SK-N-SH (cell line): Measurements from ENCODE around the gene KANK4. TPM values are rescaled to one million over a fixed set of nuclear protein-coding genes. Genes with fewer than 3 reads are reported as not detected.

Source experiments
- CTCF ChIA-PET: fragments of 300-600, 350-600 bp; formaldehyde crosslinking; extraction: SDS; loops from one replicate; lab custom pipeline; 2021; lab: Yijun Ruan, JAX
- POLR2A ChIA-PET: fragments of 350-600 bp; sonication (Branson Sonifier 250); formaldehyde crosslinking; extraction: SDS; loops from one replicate; lab custom pipeline; 2020; ENCODE audit warnings: antibody characterized with exemption, inconsistent platforms; lab: Yijun Ruan, JAX
- DNase-seq: peaks from one replicate; pipeline ENCODE4 v3.0.0; 2012
- H2AFZ ChIP-seq: fragments of 200-600 bp; sonication (generic); 2 replicates; pipeline ENCODE4 v1.8.1; 2016; ENCODE audit warnings: antibody characterized with exemption, mild to moderate bottlenecking, low read depth
- H3F3A ChIP-seq: fragments of 200-600 bp; sonication (generic); replicated peaks from 2 replicates; pipeline ENCODE3; 2016; ENCODE audit warnings: antibody characterized with exemption, mild to moderate bottlenecking; ENCODE audit not compliant: insufficient read depth
- H3K27ac ChIP-seq, 2 experiments: fragments of 200-500 bp in 1 of 2; fragments of 200-600 bp in 1 of 2; sonication (Bioruptor generic) in 1 of 2; sonication (generic), shearing (Covaris generic) in 1 of 2; 2 replicates each; pipeline versions ENCODE4 v1.5.1 to v1.6.1; 2014 to 2016; ENCODE audit warnings: low read depth in 2 of 2, inconsistent platforms in 1 of 2, low read length in 1 of 2, mild to moderate bottlenecking in 1 of 2, mixed read lengths in 1 of 2
- H3K27me3 ChIP-seq: fragments of 200-600 bp; sonication (generic), shearing (Covaris generic); 2 replicates; pipeline ENCODE4 v1.6.1; 2016; ENCODE audit warnings: mixed run types; ENCODE audit not compliant: insufficient read depth
- H3K36me3 ChIP-seq, 2 experiments: fragments of 200-500 bp in 1 of 2; fragments of 200-600 bp in 1 of 2; sonication (Bioruptor generic) in 1 of 2; sonication (generic) in 1 of 2; replicated peaks in 1 of 2; 2 replicates each; pipeline versions ENCODE3 to v1.5.1; 2014 to 2016; ENCODE audit warnings: low read length in 1 of 2, mild to moderate bottlenecking in 1 of 2; ENCODE audit not compliant: insufficient read depth in 2 of 2, control insufficient read depth in 1 of 2
- H3K4me1 ChIP-seq, 2 experiments: fragments of 200-500 bp in 1 of 2; fragments of 200-600 bp in 1 of 2; sonication (Bioruptor generic) in 1 of 2; sonication (generic), shearing (Covaris generic) in 1 of 2; 2 replicates each; pipeline versions ENCODE4 v1.5.1 to v1.6.1; 2014 to 2016; ENCODE audit warnings: low read depth in 1 of 2, low read length in 1 of 2, mixed run types in 1 of 2; ENCODE audit not compliant: insufficient read depth in 2 of 2, control insufficient read depth in 1 of 2
- H3K4me2 ChIP-seq: fragments of 200-600 bp; sonication (generic), shearing (Covaris generic); 2 replicates; pipeline ENCODE4 v1.6.1; 2017; ENCODE audit warnings: mixed run types
- H3K4me3 ChIP-seq, 2 experiments: fragments of 200-500 bp in 1 of 2; fragments of 200-600 bp in 1 of 2; sonication (Bioruptor generic) in 1 of 2; sonication (generic), shearing (Covaris generic) in 1 of 2; 2 replicates each; pipeline versions ENCODE4 v1.5.1 to v1.8.1; 2014 to 2016; ENCODE audit warnings: low read depth in 2 of 2, inconsistent platforms in 1 of 2, low read length in 1 of 2, mild to moderate bottlenecking in 1 of 2, mixed read lengths in 1 of 2, moderate library complexity in 1 of 2
- H3K79me2 ChIP-seq: fragments of 200-600 bp; sonication (generic); 2 replicates; pipeline ENCODE4 v1.8.1; 2017; ENCODE audit warnings: mild to moderate bottlenecking; ENCODE audit not compliant: insufficient read depth
- H3K9ac ChIP-seq: fragments of 200-600 bp; sonication (generic); 2 replicates; pipeline ENCODE4 v1.6.1; 2017; ENCODE audit warnings: mixed run types
- H3K9me2 ChIP-seq: fragments of 200-600 bp; sonication (generic); 2 replicates; pipeline ENCODE4 v1.6.1; 2017; ENCODE audit warnings: mixed run types
- H3K9me3 ChIP-seq: fragments of 200-600 bp; sonication (generic); 2 replicates; pipeline ENCODE4 v1.6.1; 2017; ENCODE audit warnings: mixed run types, mild to moderate bottlenecking, moderate library complexity
- H4K20me1 ChIP-seq: fragments of 200-600 bp; sonication (generic); 2 replicates; pipeline ENCODE4 v1.6.1; 2017; ENCODE audit warnings: mild to moderate bottlenecking, mixed run types; ENCODE audit not compliant: insufficient read depth
- CHD2 ChIP-seq: fragments of 150-350 bp; IDR thresholded peaks from 2 replicates; pipeline ENCODE4 v1.6.1; 2018; ENCODE audit warnings: low read length; ENCODE audit not compliant: partially characterized antibody
- ELF1 ChIP-seq: IDR thresholded peaks from 2 replicates; pipeline ENCODE4 v1.4.0; 2012
- FOSL2 ChIP-seq: IDR thresholded peaks from 2 replicates; pipeline ENCODE4 v1.4.0; 2012; ENCODE audit warnings: low read depth, mild to moderate bottlenecking, moderate library complexity, borderline replicate concordance
- FOXJ3 ChIP-seq: sonication (generic); formaldehyde crosslinking; IDR thresholded peaks from 2 replicates; pipeline ENCODE4 v1.5.1; 2020; ENCODE audit warnings: mild to moderate bottlenecking, missing genetic modification reagents
- FOXM1 ChIP-seq: IDR thresholded peaks from 2 replicates; pipeline ENCODE4 v1.4.0; 2012; ENCODE audit warnings: low read depth, mild to moderate bottlenecking
- GABPA ChIP-seq: IDR thresholded peaks from 2 replicates; pipeline ENCODE4 v1.4.0; 2012; ENCODE audit warnings: low read depth, mild to moderate bottlenecking
- GATA2 ChIP-seq: sonication (generic); formaldehyde crosslinking; IDR thresholded peaks from 2 replicates; pipeline ENCODE4 v1.5.0; 2020; ENCODE audit warnings: mild to moderate bottlenecking, missing genetic modification reagents
- JUND ChIP-seq: IDR thresholded peaks from 2 replicates; pipeline ENCODE4 v1.4.0; 2012
- MXI1 ChIP-seq: IDR thresholded peaks from 2 replicates; pipeline ENCODE4 v1.6.1; 2012; ENCODE audit warnings: mild to moderate bottlenecking, low read depth, low read length, improper control_type of control experiment
- NRF1 ChIP-seq: IDR thresholded peaks from 2 replicates; pipeline ENCODE4 v1.6.1; 2012; ENCODE audit warnings: low read depth, mild to moderate bottlenecking, low read length
- POLR2AphosphoS5 ChIP-seq: IDR thresholded peaks from 2 replicates; pipeline ENCODE4 v1.6.1; 2012; ENCODE audit warnings: low read depth, low read length
- RCOR1 ChIP-seq: fragments of 150-350 bp; IDR thresholded peaks from 2 replicates; pipeline ENCODE4 v1.6.1; 2017; ENCODE audit warnings: antibody characterized with exemption, low read length
- RFX5 ChIP-seq: IDR thresholded peaks from 2 replicates; pipeline ENCODE4 v1.6.1; 2012; ENCODE audit warnings: mild to moderate bottlenecking, improper control_type of control experiment, low read length
- SMC3 ChIP-seq: IDR thresholded peaks from 2 replicates; pipeline ENCODE4 v1.6.1; 2012; ENCODE audit warnings: low read depth, low read length, improper control_type of control experiment
- TAF1 ChIP-seq: IDR thresholded peaks from 2 replicates; pipeline ENCODE4 v1.6.1; 2012; ENCODE audit warnings: low read depth, mild to moderate bottlenecking, low read length, moderate library complexity, borderline replicate concordance
- TEAD4 ChIP-seq: IDR thresholded peaks from 2 replicates; pipeline ENCODE4 v1.4.0; 2012; ENCODE audit warnings: mild to moderate bottlenecking, borderline replicate concordance; ENCODE audit not compliant: insufficient read depth
- WGBS: methylation state at CpG from one replicate; pipeline ENCODE4 v1.1.6; 2017; ENCODE audit warnings: low lambda C conversion rate; 5-methylcytosine and 5-hydroxymethylcytosine counted together
- polyA plus RNA-seq, 3 experiments: library from polyadenylated mRNA; depleted of rRNA; stranded (reverse); fragments of >200 nt; gene quantifications; 2 replicates each; pipeline ENCODE4 v1.2.3, GENCODE V29; 2012
- TF ChIP-seq, protein P1 (sequence below): IDR thresholded peaks from 2 replicates; pipeline ENCODE4 v1.4.0; 2012; ENCODE audit warnings: low read depth
- TF ChIP-seq, protein P2 (sequence below): fragments of 150-350 bp; IDR thresholded peaks from 2 replicates; pipeline ENCODE4 v1.6.1; 2017; ENCODE audit warnings: antibody characterized with exemption, low read length, low read depth, borderline replicate concordance
- TF ChIP-seq, protein P3 (sequence below): IDR thresholded peaks from 2 replicates; pipeline ENCODE4 v1.4.0; 2012; ENCODE audit warnings: low read depth, borderline replicate concordance
- TF ChIP-seq, protein P4 (sequence below): fragments of 150-350 bp; IDR thresholded peaks from 2 replicates; pipeline ENCODE4 v1.6.1; 2016; ENCODE audit warnings: mild to moderate bottlenecking, low read depth, low read length

Gene KANK4
- polyA plus RNA-seq, 1 of the 3 experiments (the other 2 are of a cell fraction): not detected

DNA sequence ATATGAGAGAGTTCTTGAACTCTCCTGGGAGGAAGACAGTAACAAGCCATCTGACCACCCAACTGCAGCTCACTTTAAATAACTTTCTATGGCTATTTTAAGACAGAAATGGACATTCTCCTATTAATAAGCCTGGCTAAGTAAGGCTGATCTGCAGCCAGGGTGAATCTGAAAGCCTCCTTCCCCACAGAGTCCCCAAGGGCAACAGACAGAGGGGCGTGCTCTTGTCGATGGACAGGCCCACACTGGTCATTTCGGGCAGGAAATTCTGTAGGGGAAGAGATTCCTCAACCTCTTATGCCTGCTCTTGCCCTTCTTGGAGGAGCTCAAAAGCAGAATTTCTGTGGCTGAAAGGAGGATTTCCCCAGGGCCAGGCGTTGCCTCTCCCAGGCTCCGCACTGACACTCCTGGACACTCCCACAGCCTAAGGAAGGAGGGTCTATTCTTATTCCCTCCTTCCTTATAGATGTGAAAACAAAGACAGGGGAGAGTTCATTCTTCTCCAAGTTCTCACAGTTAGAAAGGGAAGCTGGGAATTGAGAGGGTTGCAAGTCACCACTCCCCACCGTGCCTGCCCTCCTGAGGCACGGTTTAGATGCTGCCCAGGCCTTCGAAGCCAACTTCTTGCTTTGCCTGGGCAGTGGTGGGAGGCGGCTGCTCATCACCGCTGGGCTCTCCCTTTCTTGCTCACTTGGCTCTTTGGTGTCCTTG lies 17.9 kb upstream of the KANK4 start:
- Histone ChIP-seq H3K27ac (no peak overlapping the region), H3K4me1 (no peaks in the 10 kb centered on the region), H3K9ac (no peak overlapping the region), H4K20me1 (no peaks in the 10 kb centered on the region), H3K4me3 (no peak overlapping the region), H3K79me2 (no peaks in the 10 kb centered on the region), H3K9me3 (no peaks in the 10 kb centered on the region), H3K27me3 (no peaks in the 10 kb centered on the region), H3K4me2 (no peak overlapping the region), H3F3A (no peaks in the 10 kb centered on the region), H2AFZ (no peak overlapping the region), H3K9me2 (no peaks in the 10 kb centered on the region), H3K36me3 (no peaks in the 10 kb centered on the region)
- DNase-seq: no peak
- 81% methylated on average over 8 of the region's 10 CpGs for WGBS
- CTCF ChIA-PET: interaction anchor here (1.1 to 1.9 kb wide), 3 partner anchors 16 to 70 kb away, joined by 3 to 5 read pairs (median 3); no protein-coding TSS in a partner anchor
- POLR2A ChIA-PET: no interaction called here
- no peak for TF ChIP-seq POLR2AphosphoS5
- TF ChIP-seq TEAD4: no peak
- TF ChIP-seq SMC3: no peak
- TF ChIP-seq FOXM1: no peak
- no peak for TF ChIP-seq FOXJ3 (CRISPR knock-in tag)
- TF ChIP-seq ELF1: no peak
- TF ChIP-seq GABPA: no peak
- TF ChIP-seq, protein P1, sequence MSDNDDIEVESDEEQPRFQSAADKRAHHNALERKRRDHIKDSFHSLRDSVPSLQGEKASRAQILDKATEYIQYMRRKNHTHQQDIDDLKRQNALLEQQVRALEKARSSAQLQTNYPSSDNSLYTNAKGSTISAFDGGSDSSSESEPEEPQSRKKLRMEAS: no peak
- TF ChIP-seq NRF1: no peak

DNA sequence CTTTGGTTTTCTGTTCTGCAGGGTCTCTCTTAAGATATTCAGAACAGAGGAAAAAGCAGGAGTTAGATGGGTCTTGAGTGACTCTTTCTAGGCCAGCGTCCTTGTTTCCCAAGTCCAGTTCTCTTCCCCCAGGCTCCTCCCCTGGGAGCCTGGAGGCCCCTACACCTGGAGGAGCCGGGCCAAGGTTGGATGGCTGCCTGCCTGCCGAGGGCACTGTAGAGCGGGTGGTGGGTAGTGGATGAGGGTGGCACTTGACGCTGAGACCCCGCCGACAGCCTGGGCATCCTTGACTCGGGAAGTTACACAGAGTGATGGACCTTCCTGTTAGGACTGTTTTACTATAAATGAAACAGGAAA lies 17.4 kb upstream of the KANK4 start:
- H3K9me3 ChIP-seq: no peaks in the 10 kb centered on the region
- H3K9me2 ChIP-seq: no peaks in the 10 kb centered on the region
- H3K4me2 ChIP-seq: no peak overlapping the region
- H3K27ac ChIP-seq: no peak overlapping the region
- ChIA-PET CTCF (interaction anchor here (1.1 to 1.3 kb wide), 2 partner anchors 16 to 26 kb away, joined by 3 read pairs; no protein-coding TSS in a partner anchor), POLR2A (no interaction called here)
- DNase-seq: no peak
- 82% methylated on average over 8 of the region's 8 CpGs for WGBS
- no peak for TF ChIP-seq MXI1
- no peak for TF ChIP-seq FOSL2
- no peak for TF ChIP-seq POLR2AphosphoS5
- TF ChIP-seq GATA2 (CRISPR knock-in tag): no peak
- no peak for TF ChIP-seq FOXM1
- TF ChIP-seq RFX5: no peak
- no peak for TF ChIP-seq RCOR1
- no peak for TF ChIP-seq CHD2
- TF ChIP-seq TEAD4: no peak
- TF ChIP-seq, protein P2, sequence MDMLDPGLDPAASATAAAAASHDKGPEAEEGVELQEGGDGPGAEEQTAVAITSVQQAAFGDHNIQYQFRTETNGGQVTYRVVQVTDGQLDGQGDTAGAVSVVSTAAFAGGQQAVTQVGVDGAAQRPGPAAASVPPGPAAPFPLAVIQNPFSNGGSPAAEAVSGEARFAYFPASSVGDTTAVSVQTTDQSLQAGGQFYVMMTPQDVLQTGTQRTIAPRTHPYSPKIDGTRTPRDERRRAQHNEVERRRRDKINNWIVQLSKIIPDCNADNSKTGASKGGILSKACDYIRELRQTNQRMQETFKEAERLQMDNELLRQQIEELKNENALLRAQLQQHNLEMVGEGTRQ: no peak
- no peak for TF ChIP-seq NRF1
- no peak for TF ChIP-seq JUND
- TF ChIP-seq, protein P3, sequence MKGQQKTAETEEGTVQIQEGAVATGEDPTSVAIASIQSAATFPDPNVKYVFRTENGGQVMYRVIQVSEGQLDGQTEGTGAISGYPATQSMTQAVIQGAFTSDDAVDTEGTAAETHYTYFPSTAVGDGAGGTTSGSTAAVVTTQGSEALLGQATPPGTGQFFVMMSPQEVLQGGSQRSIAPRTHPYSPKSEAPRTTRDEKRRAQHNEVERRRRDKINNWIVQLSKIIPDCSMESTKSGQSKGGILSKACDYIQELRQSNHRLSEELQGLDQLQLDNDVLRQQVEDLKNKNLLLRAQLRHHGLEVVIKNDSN: no peak
- TF ChIP-seq, protein P4, sequence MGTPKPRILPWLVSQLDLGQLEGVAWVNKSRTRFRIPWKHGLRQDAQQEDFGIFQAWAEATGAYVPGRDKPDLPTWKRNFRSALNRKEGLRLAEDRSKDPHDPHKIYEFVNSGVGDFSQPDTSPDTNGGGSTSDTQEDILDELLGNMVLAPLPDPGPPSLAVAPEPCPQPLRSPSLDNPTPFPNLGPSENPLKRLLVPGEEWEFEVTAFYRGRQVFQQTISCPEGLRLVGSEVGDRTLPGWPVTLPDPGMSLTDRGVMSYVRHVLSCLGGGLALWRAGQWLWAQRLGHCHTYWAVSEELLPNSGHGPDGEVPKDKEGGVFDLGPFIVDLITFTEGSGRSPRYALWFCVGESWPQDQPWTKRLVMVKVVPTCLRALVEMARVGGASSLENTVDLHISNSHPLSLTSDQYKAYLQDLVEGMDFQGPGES: no peak
- TF ChIP-seq SMC3: no peak
- no peak for TF ChIP-seq FOXJ3 (CRISPR knock-in tag)
- TF ChIP-seq TAF1: no peak
- TF ChIP-seq, all 33 proteins: peak for 0
- no peak overlapping the region for H3K4me3 ChIP-seq
- H3K4me1 ChIP-seq: no peaks in the 10 kb centered on the region
- H3K9ac ChIP-seq: no peak overlapping the region
- no peaks in the 10 kb centered on the region for H4K20me1 ChIP-seq
- H2AFZ ChIP-seq: no peak overlapping the region
- no peaks in the 10 kb centered on the region for H3K36me3 ChIP-seq
- H3K79me2 ChIP-seq: no peaks in the 10 kb centered on the region
- no peaks in the 10 kb centered on the region for H3F3A ChIP-seq
- H3K27me3 ChIP-seq: no peaks in the 10 kb centered on the region
